Endothelial cell of umbilical vein (primary cell): Measurements from ENCODE around the gene SFXN3. TPM values are rescaled to one million over a fixed set of nuclear protein-coding genes. Genes with fewer than 3 reads are reported as not detected.
A peak's percentile ranks its signal among the peaks of the same experiment; 100 is the strongest.

Experiments used
- BruUV-seq: library from RNA; stranded (reverse); fragments of 400-500 nt; replicated peaks from 2 replicates; lab custom pipeline; 2021; lab: Mats Ljungman, UMichigan
- CTCF ChIA-PET: fragments of 300-600, 350-600 bp; sonication (Branson Sonifier 250); formaldehyde crosslinking; loops from one replicate; lab custom pipeline; 2021; ENCODE audit warnings: antibody characterized with exemption, inconsistent platforms; lab: Charles Lee
- POLR2A ChIA-PET: fragments of 300-600, 350-600 bp; sonication (Branson Sonifier 250); formaldehyde crosslinking; loops from one replicate; lab custom pipeline; 2021; ENCODE audit warnings: antibody characterized with exemption, inconsistent platforms; lab: Charles Lee
- DNase-seq: peaks from one replicate; pipeline ENCODE4 v3.0.0-alpha.2; 2011; ENCODE audit warnings: low read depth, low spot score
- FAIRE-seq: peaks from 2 replicates; lab custom pipeline; 2011; peaks lifted over from hg19 to GRCh38; lab: Jason Lieb, UNC
- H2AFZ ChIP-seq: 2 replicates; pipeline ENCODE4 v1.6.0; 2012; ENCODE audit warnings: low read depth, low read length, control low read depth, inconsistent platforms
- H3K27ac ChIP-seq: 2 replicates; pipeline ENCODE4 v1.5.1; 2011; ENCODE audit warnings: low read depth, mild to moderate bottlenecking, control low read depth, low read length, moderate library complexity; ENCODE audit not compliant: insufficient read depth
- H3K27me3 ChIP-seq, 2 experiments: 2 replicates each; pipeline versions ENCODE4 v1.6.0 to v1.6.1; 2011; ENCODE audit warnings: low read length in 2 of 2, mixed read lengths in 1 of 2; ENCODE audit not compliant: control insufficient read depth in 2 of 2, insufficient read depth in 2 of 2
- H3K36me3 ChIP-seq, 2 experiments: 2 replicates in 1 of 2; 3 replicates in 1 of 2; pipeline ENCODE4 v1.5.1; 2011; ENCODE audit warnings: low read length in 2 of 2, mild to moderate bottlenecking in 1 of 2, moderate library complexity in 1 of 2; ENCODE audit not compliant: control insufficient read depth in 2 of 2, insufficient read depth in 2 of 2; ENCODE audit errors: extremely low read depth in 1 of 2
- H3K4me1 ChIP-seq: 3 replicates; pipeline ENCODE4 v1.5.1; 2011; ENCODE audit warnings: mild to moderate bottlenecking, low read length; ENCODE audit not compliant: control insufficient read depth, insufficient read depth; ENCODE audit errors: extremely low read depth
- H3K4me2 ChIP-seq: 2 replicates; pipeline ENCODE4 v1.6.1; 2011; ENCODE audit warnings: low read length, control low read depth, mixed read lengths; ENCODE audit not compliant: insufficient read depth
- H3K4me3 ChIP-seq, 3 experiments: fragments of 200-600 bp in 1 of 3; sonication (generic), shearing (Covaris generic) in 1 of 3; replicated peaks in 1 of 3; 2 replicates each; pipeline ENCODE4 v1.5.1; 2011 to 2016; ENCODE audit warnings: control low read depth in 3 of 3, low read length in 3 of 3, mild to moderate bottlenecking in 2 of 3, inconsistent platforms in 1 of 3, low read depth in 1 of 3, moderate library complexity in 1 of 3; ENCODE audit not compliant: insufficient read depth in 1 of 3
- H3K79me2 ChIP-seq: 2 replicates; pipeline ENCODE4 v1.6.0; 2012; ENCODE audit warnings: low read length, inconsistent platforms; ENCODE audit not compliant: control insufficient read depth, insufficient read depth
- H3K9ac ChIP-seq: replicated peaks from 2 replicates; pipeline ENCODE3; 2011; ENCODE audit warnings: low read length, control low read depth; ENCODE audit not compliant: insufficient read depth; ENCODE audit errors: extremely low read depth
- H3K9me1 ChIP-seq: replicated peaks from 3 replicates; pipeline ENCODE4 v1.6.0; 2011; ENCODE audit warnings: mild to moderate bottlenecking, low read length; ENCODE audit not compliant: control insufficient read depth, insufficient read depth; ENCODE audit errors: extremely low read depth
- H3K9me3 ChIP-seq: replicated peaks from 2 replicates; pipeline ENCODE4 v1.5.1; 2012; ENCODE audit warnings: low read length, inconsistent platforms; ENCODE audit not compliant: control insufficient read depth, insufficient read depth
- H4K20me1 ChIP-seq: replicated peaks from 2 replicates; pipeline ENCODE3; 2011; ENCODE audit warnings: mild to moderate bottlenecking, low read length; ENCODE audit not compliant: control insufficient read depth, insufficient read depth; ENCODE audit errors: extremely low read depth
- CTCF ChIP-seq, 2 donors: IDR thresholded peaks; 1 replicate in 1 of 2; 2 replicates in 1 of 2; pipeline ENCODE4 v1.5.1; 2011; ENCODE audit warnings: low read length in 2 of 2, mild to moderate bottlenecking in 2 of 2, moderate library complexity in 2 of 2, control low read depth in 1 of 2, inconsistent platforms in 1 of 2, low read depth in 1 of 2; ENCODE audit not compliant: insufficient read depth in 1 of 2; ENCODE audit errors: extremely low read depth in 1 of 2
- EZH2 ChIP-seq: IDR thresholded peaks from 2 replicates; pipeline ENCODE4 v1.6.1; 2012; ENCODE audit warnings: borderline replicate concordance, low read depth, mild to moderate bottlenecking, moderate library complexity, low read length, inconsistent platforms; ENCODE audit not compliant: severe bottlenecking
- FOS ChIP-seq: IDR thresholded peaks from 2 replicates; pipeline ENCODE4 v1.6.1; 2011; ENCODE audit warnings: mild to moderate bottlenecking, low read length, moderate library complexity, borderline replicate concordance; ENCODE audit not compliant: insufficient read depth
- MAX ChIP-seq: IDR thresholded peaks from 2 replicates; pipeline ENCODE4 v1.6.1; 2011; ENCODE audit not compliant: insufficient read depth, insufficient read length
- MYC ChIP-seq: IDR thresholded peaks from one replicate; pipeline ENCODE4 v1.6.1; 2011; ENCODE audit warnings: mild to moderate bottlenecking, low read depth, low read length
- POLR2AphosphoS5 ChIP-seq: IDR thresholded peaks from 2 replicates; pipeline ENCODE4 v1.6.1; 2012; ENCODE audit warnings: low read depth, mild to moderate bottlenecking, control low read depth, low read length, moderate library complexity; ENCODE audit not compliant: insufficient read depth
- dilution Hi-C: fragments of 300-500 bp; cut with MboI; formaldehyde crosslinking; loops from one replicate; pipeline ENCODE4 v1.15.0; 2019; ENCODE audit warnings: low sequenced_read_pairs; ENCODE audit not compliant: extremely low pct_ligation_motif_present
- intact Hi-C: fragments of 100-400 bp; cut with micrococcal nuclease; formaldehyde crosslinking; loops from one replicate; pipeline ENCODE4 v1.10.0; 2022
- polyA plus RNA-seq, 4 experiments: library from polyadenylated mRNA; depleted of rRNA in 3 of 4; stranded (reverse) in 3 of 4; unstranded in 1 of 4; fragments of >200 nt; gene quantifications; 2 replicates each; pipeline versions ENCODE4 v1.2.1 to v1.2.3, GENCODE V29; 2011 to 2012; ENCODE audit warnings: missing spikeins in 1 of 4
- total RNA-seq: library from RNA; stranded (reverse); gene quantifications from 2 replicates; pipeline ENCODE4 v1.2.3, GENCODE V29; 2021

Gene SFXN3
- total and polyA plus RNA-seq, 2 donors (not counting 3 experiments of a cell fraction or from before 2014, with no cell fraction given): 83.1 to 117 TPM

GRCh38 chr10:101010329-101010728, 20.7 kb upstream of the SFXN3 start:
- H3K9me1 ChIP-seq: no peaks in the 10 kb centered on the region
- dilution Hi-C loops (no loop called here), intact Hi-C loops (loop anchor here (5.0 to 10.0 kb wide), 2 partner anchors 96 to 338 kb away; partner anchors contain the start of gene SLF2)
- no peak overlapping the region for H2AFZ ChIP-seq
- H3K9me3 ChIP-seq: no peaks in the 10 kb centered on the region
- H3K9ac ChIP-seq: no peak overlapping the region
- DNase-seq: no peak
- no TSS peak for BruUV-seq
- H3K36me3 ChIP-seq: peaks cover 6 to 14% of the 10 kb centered on the region in 2 experiments
- FAIRE-seq: no peak
- no peaks in the 10 kb centered on the region for H3K27me3 ChIP-seq
- H3K27ac ChIP-seq: no peak overlapping the region
- H4K20me1 ChIP-seq: no peaks in the 10 kb centered on the region
- no peaks in the 10 kb centered on the region for H3K79me2 ChIP-seq
- TF ChIP-seq POLR2AphosphoS5 (no peak), EZH2 (no peak)
- no peak overlapping the region for H3K4me3 ChIP-seq
- peaks cover 13% of the 10 kb centered on the region for H3K4me1 ChIP-seq
- H3K4me2 ChIP-seq: no peak overlapping the region
- ChIA-PET CTCF (interaction anchor here (1.0 to 8.8 kb wide), 2 partner anchors 15 to 22 kb away, joined by 5 to 92 read pairs; no protein-coding TSS in a partner anchor), POLR2A (no interaction called here)

- dilution Hi-C loops: no loop called here
- no peak overlapping the region for H3K9ac ChIP-seq
- no peak for DNase-seq
- FAIRE-seq: no peak
- H3K27ac ChIP-seq: no peak overlapping the region
- ChIA-PET POLR2A (interaction anchor here (1.4 kb wide), 1 partner anchor 12 kb away, joined by 3 read pairs; the partner anchor contains the start of gene LZTS2), CTCF (interaction anchor here (0.6 to 8.8 kb wide), 9 partner anchors 10 to 493 kb away, joined by 3 to 92 read pairs (median 5); partner anchors contain the start of gene LZTS2)
- H3K9me3 ChIP-seq: no peaks in the 10 kb centered on the region
- peaks cover 13% of the 10 kb centered on the region for H3K4me1 ChIP-seq
- H2AFZ ChIP-seq: no peak overlapping the region
- no peaks in the 10 kb centered on the region for H3K27me3 ChIP-seq
- H3K4me3 ChIP-seq: no peak overlapping the region
- TF ChIP-seq MAX (no peak), MYC (no peak), CTCF (IDR thresholded peaks at IDR 0.05; ENCODE audit: extremely low read depth in 1 of 2, insufficient read depth in 1 of 2, low read depth in 1 of 2, low read length in 2 of 2) (peak; percentile 28 to 51), FOS (no peak)
- H3K36me3 ChIP-seq: peaks cover 2 to 4% of the 10 kb centered on the region in 2 experiments
- no peaks in the 10 kb centered on the region for H3K9me1 ChIP-seq
- no peak overlapping the region for H3K4me2 ChIP-seq
- H3K79me2 ChIP-seq: no peaks in the 10 kb centered on the region
- H4K20me1 ChIP-seq: no peaks in the 10 kb centered on the region
- intact Hi-C loops: loop anchor here (5.0 to 10.0 kb wide), 2 partner anchors 97 to 339 kb away; partner anchors contain the start of gene SLF2
- no TSS peak for BruUV-seq
Observed at GRCh38 chr10:101011517-101012423, 19.3 kb upstream of the SFXN3 start.
